Calu3 (cell line): ENCODE results near the gene WDFY3. TPM values are rescaled to one million over a fixed set of nuclear protein-coding genes. Genes with fewer than 3 reads are reported as not detected.

Source experiments
- BruUV-seq: library from RNA; stranded (reverse); fragments of 400-500 nt; replicated peaks from 2 replicates; lab custom pipeline; 2021; lab: Mats Ljungman, UMichigan
- CTCF ChIA-PET: fragments of 300-600 bp; sonication (Branson Sonifier 250); formaldehyde crosslinking; loops from one replicate; lab custom pipeline; 2022; ENCODE audit warnings: antibody characterized with exemption; lab: Charles Lee
- DNase-seq: peaks from one replicate; pipeline ENCODE4 v3.0.0; 2022
- H3K27ac Mint-ChIP-seq: one replicate; pipeline ENCODE4 v1.8.0; 2022; ENCODE audit warnings: mixed read lengths; ENCODE audit not compliant: unreplicated experiment
- H3K27me3 Mint-ChIP-seq: one replicate; pipeline ENCODE4 v1.8.0; 2022; ENCODE audit warnings: mixed read lengths; ENCODE audit not compliant: unreplicated experiment
- H3K36me3 Mint-ChIP-seq: one replicate; pipeline ENCODE4 v1.8.0; 2022; ENCODE audit warnings: mild to moderate bottlenecking, moderate library complexity, mixed read lengths; ENCODE audit not compliant: insufficient read depth, unreplicated experiment
- H3K4me1 Mint-ChIP-seq: one replicate; pipeline ENCODE4 v1.8.0; 2022; ENCODE audit warnings: mild to moderate bottlenecking, low read depth, mixed read lengths; ENCODE audit not compliant: unreplicated experiment
- H3K4me3 Mint-ChIP-seq: one replicate; pipeline ENCODE4 v1.8.0; 2022; ENCODE audit warnings: mild to moderate bottlenecking, low read depth, moderate library complexity, mixed read lengths; ENCODE audit not compliant: unreplicated experiment
- H3K9me3 Mint-ChIP-seq: one replicate; pipeline ENCODE4 v1.8.0; 2022; ENCODE audit warnings: low read depth, mixed read lengths; ENCODE audit not compliant: unreplicated experiment
- CTCF ChIP-seq: fragments of 200-600 bp; IDR thresholded peaks from one replicate; pipeline ENCODE4 v1.8.0; 2022; ENCODE audit warnings: antibody characterized with exemption; ENCODE audit not compliant: unreplicated experiment
- intact Hi-C: fragments of 100-400 bp; cut with micrococcal nuclease; formaldehyde crosslinking; loops from one replicate; pipeline ENCODE4 v1.10.0; 2022; ENCODE audit not compliant: unreplicated experiment
- total RNA-seq: library from RNA; stranded (reverse); gene quantifications from 2 replicates; pipeline ENCODE4 v1.2.3, GENCODE V29; 2022

The WDFY3 gene
- total RNA-seq, 1 experiment from 2014 or later = 31.5 TPM

GRCh38 chr4:84678976-84679744 is 287.3 kb downstream of the WDFY3 start:
- BruUV-seq = no TSS peak
- no peak for TF ChIP-seq CTCF
- Mint-ChIP-seq H3K27ac (no peak overlapping the region), H3K4me1 (peaks cover 9% of the 10 kb centered on the region), H3K27me3 (no peaks in the 10 kb centered on the region), H3K36me3 (peaks cover 5% of the 10 kb centered on the region), H3K4me3 (no peak overlapping the region), H3K9me3 (no peaks in the 10 kb centered on the region)
- intact Hi-C loops = no loop called here
- DNase-seq = no peak
- CTCF ChIA-PET = interaction anchor here (0.6 to 0.7 kb wide), 2 partner anchors 28 to 149 kb away, joined by 3 to 6 read pairs; no protein-coding TSS in a partner anchor

- TF ChIP-seq CTCF = no peak
- Mint-ChIP-seq H3K27me3 (no peaks in the 10 kb centered on the region), H3K9me3 (no peaks in the 10 kb centered on the region), H3K4me3 (no peak overlapping the region), H3K27ac (no peak overlapping the region), H3K36me3 (peaks cover 5% of the 10 kb centered on the region), H3K4me1 (peaks cover 17% of the 10 kb centered on the region)
- intact Hi-C loops = no loop called here
- no TSS peak for BruUV-seq
- CTCF ChIA-PET = no interaction called here
- no peak for DNase-seq
These were observed 288.5 kb downstream of the WDFY3 start for GRCh38 chr4:84677995-84678394.

GRCh38 chr4:84677093-84677492 is 289.4 kb downstream of the WDFY3 start:
- no peak overlapping the region for H3K27ac Mint-ChIP-seq
- H3K9me3 Mint-ChIP-seq = no peaks in the 10 kb centered on the region
- H3K4me1 Mint-ChIP-seq = peaks cover 17% of the 10 kb centered on the region
- DNase-seq = no peak
- H3K4me3 Mint-ChIP-seq = no peak overlapping the region
- CTCF ChIA-PET = no interaction called here
- H3K27me3 Mint-ChIP-seq = no peaks in the 10 kb centered on the region
- peaks cover 5% of the 10 kb centered on the region for H3K36me3 Mint-ChIP-seq
- BruUV-seq = no TSS peak
- TF ChIP-seq CTCF = no peak
- intact Hi-C loops = no loop called here

GRCh38 chr4:84673475-84674240 is 292.8 kb downstream of the WDFY3 start:
- no peak for DNase-seq
- Mint-ChIP-seq H3K27ac (no peak overlapping the region), H3K9me3 (no peaks in the 10 kb centered on the region)

More at GRCh38 chr4:84673475-84674240, 292.8 kb downstream of the WDFY3 start:
- BruUV-seq = no TSS peak
- no peak overlapping the region for H3K4me3 Mint-ChIP-seq
- TF ChIP-seq CTCF = no peak
- CTCF ChIA-PET = no interaction called here
- peaks cover 8% of the 10 kb centered on the region for H3K4me1 Mint-ChIP-seq
- H3K36me3 Mint-ChIP-seq = peaks cover 5% of the 10 kb centered on the region
- intact Hi-C loops = no loop called here
- no peaks in the 10 kb centered on the region for H3K27me3 Mint-ChIP-seq
